Activated naive CD4-positive, alpha-beta T cell treated with anti-CD3 and anti-CD28 coated beads, Interleukin-2, amount 50 U/mL, for 24 hours (primary cell): Measurements from ENCODE around the gene MAPRE3.
"Not testable (repeated sequence)": the region's sequence is repeated elsewhere in the genome, so short reads cannot be mapped to it uniquely, and the experiment has no call there.

Source experiments
- H3K27ac Mint-ChIP-seq: one replicate; pipeline ENCODE4 v1.8.0; 2021; ENCODE audit warnings: mild to moderate bottlenecking, mixed read lengths
- H3K27me3 Mint-ChIP-seq: one replicate; pipeline ENCODE4 v1.8.0; 2021; ENCODE audit warnings: mixed read lengths
- H3K36me3 Mint-ChIP-seq: one replicate; pipeline ENCODE4 v1.8.0; 2021; ENCODE audit warnings: mixed read lengths
- H3K4me1 Mint-ChIP-seq: one replicate; pipeline ENCODE4 v1.8.0; 2021; ENCODE audit warnings: mixed read lengths
- H3K4me3 Mint-ChIP-seq: one replicate; pipeline ENCODE4 v1.8.0; 2021; ENCODE audit warnings: mild to moderate bottlenecking, mixed read lengths
- H3K9me3 Mint-ChIP-seq: one replicate; pipeline ENCODE4 v1.8.0; 2021; ENCODE audit warnings: mixed read lengths

MAPRE3 gene

GRCh38 chr2:26970244-26970927, at the start of gene MAPRE3:
Gene MAPRE3 (plus strand): TSS chr2:26970637. CDS start chr2:27022219, 51,582 bp downstream.
- Mint-ChIP-seq H3K9me3 (no peaks in the 10 kb centered on the region), H3K4me3 (peak within 1 kb of the TSS; percentile 85), H3K4me1 (peaks cover 25% of the 10 kb centered on the region), H3K27ac (peak within 1 kb of the TSS; percentile 82), H3K27me3 (peaks cover 6% of the 10 kb centered on the region), H3K36me3 (no peaks in the 10 kb centered on the region)

GRCh38 chr2:26921323-26921722, 49.1 kb upstream of the MAPRE3 start:
- H3K4me1 Mint-ChIP-seq = peaks cover 6% of the 10 kb centered on the region
- no peak overlapping the region for H3K27ac Mint-ChIP-seq
- no peaks in the 10 kb centered on the region for H3K36me3 Mint-ChIP-seq
- H3K27me3 Mint-ChIP-seq = peaks cover 8% of the 10 kb centered on the region
- no peaks in the 10 kb centered on the region for H3K9me3 Mint-ChIP-seq
- no peak overlapping the region for H3K4me3 Mint-ChIP-seq

- Mint-ChIP-seq H3K4me1 (peaks cover 6% of the 10 kb centered on the region), H3K4me3 (no peak overlapping the region), H3K36me3 (no peaks in the 10 kb centered on the region), H3K27me3 (peaks cover 8% of the 10 kb centered on the region), H3K27ac (no peak overlapping the region), H3K9me3 (no peaks in the 10 kb centered on the region)
Measured at GRCh38 chr2:26922405-26923188, 47.8 kb upstream of the MAPRE3 start.

- H3K36me3 Mint-ChIP-seq, H3K4me1 Mint-ChIP-seq, H3K27ac Mint-ChIP-seq, H3K4me3 Mint-ChIP-seq, H3K27me3 Mint-ChIP-seq, H3K9me3 Mint-ChIP-seq: not testable (repeated sequence)
Measured at GRCh38 chr2:26923189-26923466, 47.3 kb upstream of the MAPRE3 start.

- Mint-ChIP-seq H3K4me3 (no peak overlapping the region), H3K4me1 (peaks cover 6% of the 10 kb centered on the region), H3K9me3 (no peaks in the 10 kb centered on the region), H3K27ac (no peak overlapping the region), H3K27me3 (peaks cover 9% of the 10 kb centered on the region), H3K36me3 (no peaks in the 10 kb centered on the region)
Measured at GRCh38 chr2:26924731-26925099, 45.7 kb upstream of the MAPRE3 start.

- H3K27me3 Mint-ChIP-seq = peaks cover 12% of the 10 kb centered on the region
- H3K36me3 Mint-ChIP-seq = no peaks in the 10 kb centered on the region
- H3K9me3 Mint-ChIP-seq = no peaks in the 10 kb centered on the region
- H3K27ac Mint-ChIP-seq = no peak overlapping the region
- H3K4me3 Mint-ChIP-seq = no peak overlapping the region
- peaks cover 6% of the 10 kb centered on the region for H3K4me1 Mint-ChIP-seq
Measured at GRCh38 chr2:26925100-26925791, 45.2 kb upstream of the MAPRE3 start.

- Mint-ChIP-seq H3K9me3 (no peaks in the 10 kb centered on the region), H3K27ac (no peak overlapping the region)
Measured at GRCh38 chr2:26927221-26927620, 43.2 kb upstream of the MAPRE3 start.

GRCh38 chr2:26932974-26933373, 37.5 kb upstream of the MAPRE3 start:
- H3K9me3 Mint-ChIP-seq = no peaks in the 10 kb centered on the region
- H3K27ac Mint-ChIP-seq = no peak overlapping the region
- H3K4me3 Mint-ChIP-seq = no peak overlapping the region
- peaks cover 3% of the 10 kb centered on the region for H3K27me3 Mint-ChIP-seq
- no peaks in the 10 kb centered on the region for H3K36me3 Mint-ChIP-seq
- no peaks in the 10 kb centered on the region for H3K4me1 Mint-ChIP-seq

More at GRCh38 chr2:26927221-26927620, 43.2 kb upstream of the MAPRE3 start:
- Mint-ChIP-seq H3K4me1 (peaks cover 6% of the 10 kb centered on the region), H3K27me3 (peaks cover 8% of the 10 kb centered on the region), H3K36me3 (no peaks in the 10 kb centered on the region), H3K4me3 (no peak overlapping the region)

GRCh38 chr2:26933431-26934334, 36.8 kb upstream of the MAPRE3 start:
- no peaks in the 10 kb centered on the region for H3K36me3 Mint-ChIP-seq
- peaks cover 2% of the 10 kb centered on the region for H3K27me3 Mint-ChIP-seq
- no peak overlapping the region for H3K4me3 Mint-ChIP-seq
- peak overlapping the region; percentile 59 for H3K27ac Mint-ChIP-seq
- no peaks in the 10 kb centered on the region for H3K9me3 Mint-ChIP-seq
- no peaks in the 10 kb centered on the region for H3K4me1 Mint-ChIP-seq

GRCh38 chr2:26934335-26934724, 36.1 kb upstream of the MAPRE3 start:
- peaks cover 2% of the 10 kb centered on the region for H3K27me3 Mint-ChIP-seq
- no peaks in the 10 kb centered on the region for H3K36me3 Mint-ChIP-seq
- no peak overlapping the region for H3K4me3 Mint-ChIP-seq
- H3K9me3 Mint-ChIP-seq = no peaks in the 10 kb centered on the region
- no peaks in the 10 kb centered on the region for H3K4me1 Mint-ChIP-seq
- H3K27ac Mint-ChIP-seq = peak overlapping the region; percentile 31

GRCh38 chr2:26934985-26935384, 35.5 kb upstream of the MAPRE3 start:
- Mint-ChIP-seq H3K4me3 (no peak overlapping the region), H3K27me3 (peaks cover 1% of the 10 kb centered on the region), H3K36me3 (no peaks in the 10 kb centered on the region), H3K27ac (no peak overlapping the region), H3K4me1 (no peaks in the 10 kb centered on the region), H3K9me3 (no peaks in the 10 kb centered on the region)

GRCh38 chr2:26936855-26937254, 33.6 kb upstream of the MAPRE3 start:
- no peaks in the 10 kb centered on the region for H3K36me3 Mint-ChIP-seq
- no peaks in the 10 kb centered on the region for H3K4me1 Mint-ChIP-seq
- no peak overlapping the region for H3K4me3 Mint-ChIP-seq
- H3K27me3 Mint-ChIP-seq = no peaks in the 10 kb centered on the region
- no peaks in the 10 kb centered on the region for H3K9me3 Mint-ChIP-seq
- no peak overlapping the region for H3K27ac Mint-ChIP-seq

- Mint-ChIP-seq H3K4me1 (peaks cover 5% of the 10 kb centered on the region), H3K27me3 (peaks cover 3% of the 10 kb centered on the region), H3K4me3 (no peak overlapping the region), H3K9me3 (no peaks in the 10 kb centered on the region), H3K27ac (no peak overlapping the region), H3K36me3 (no peaks in the 10 kb centered on the region)
Measured at GRCh38 chr2:26938399-26939118, 31.9 kb upstream of the MAPRE3 start.

GRCh38 chr2:26940001-26940400, 30.4 kb upstream of the MAPRE3 start:
- Mint-ChIP-seq H3K27me3 (peaks cover 3% of the 10 kb centered on the region), H3K27ac (no peak overlapping the region), H3K36me3 (no peaks in the 10 kb centered on the region), H3K4me1 (peaks cover 5% of the 10 kb centered on the region), H3K9me3 (no peaks in the 10 kb centered on the region), H3K4me3 (no peak overlapping the region)

GRCh38 chr2:26941486-26941885, 29.0 kb upstream of the MAPRE3 start:
- Mint-ChIP-seq H3K27ac (no peak overlapping the region), H3K4me1 (peaks cover 5% of the 10 kb centered on the region), H3K36me3 (no peaks in the 10 kb centered on the region), H3K4me3 (no peak overlapping the region), H3K9me3 (no peaks in the 10 kb centered on the region), H3K27me3 (peaks cover 7% of the 10 kb centered on the region)
